BJ (cell line): ENCODE measurements around the gene GIPC3. TPM values are rescaled to one million over a fixed set of nuclear protein-coding genes. Genes with fewer than 3 reads are reported as not detected.

ENCODE experiments used
- CTCF ChIA-PET: fragments of 350-600 bp; formaldehyde crosslinking; extraction: SDS; loops from one replicate; lab custom pipeline; 2021; ENCODE audit warnings: antibody characterized with exemption, inconsistent platforms; lab: Yijun Ruan, JAX
- POLR2A ChIA-PET: fragments of 300-600 bp; sonication (Branson Sonifier 250); formaldehyde crosslinking; extraction: SDS; loops from one replicate; lab custom pipeline; 2021; ENCODE audit warnings: antibody characterized with exemption; lab: Charles Lee
- DNase-seq: peaks from one replicate; pipeline ENCODE4 v3.0.0-alpha.2; 2011; ENCODE audit warnings: low read depth
- H3K27me3 ChIP-seq: 2 replicates; pipeline ENCODE4 v1.6.0; 2011; ENCODE audit warnings: low read length; ENCODE audit not compliant: control insufficient read depth, insufficient read depth
- H3K36me3 ChIP-seq: 2 replicates; pipeline ENCODE4 v1.5.1; 2011; ENCODE audit warnings: low read length; ENCODE audit not compliant: control insufficient read depth, insufficient read depth
- H3K4me3 ChIP-seq: 2 replicates; pipeline ENCODE4 v1.5.1; 2011; ENCODE audit warnings: low read depth, mild to moderate bottlenecking, control low read depth, low read length
- polyA plus RNA-seq: library from polyadenylated mRNA; depleted of rRNA; stranded (reverse); fragments of >200 nt; gene quantifications from 2 replicates; pipeline ENCODE4 v1.2.3, GENCODE V29; 2011; rRNA removed
- small RNA-seq: library from RNA; depleted of rRNA; stranded (forward); fragments of <200 nt; gene quantifications from one replicate; pipeline ENCODE3, GENCODE V24; 2012; ENCODE audit warnings: low replicate concordance, low read depth; ENCODE audit not compliant: insufficient read length
- TF ChIP-seq, protein P1 (sequence below): IDR thresholded peaks from 2 replicates; pipeline ENCODE4 v1.5.1; 2011; ENCODE audit warnings: low read depth, mild to moderate bottlenecking, control low read depth, inconsistent platforms, low read length, moderate library complexity; ENCODE audit not compliant: insufficient read depth

Gene GIPC3
- polyA plus RNA-seq, 1 experiment: 0.63 TPM

DNA sequence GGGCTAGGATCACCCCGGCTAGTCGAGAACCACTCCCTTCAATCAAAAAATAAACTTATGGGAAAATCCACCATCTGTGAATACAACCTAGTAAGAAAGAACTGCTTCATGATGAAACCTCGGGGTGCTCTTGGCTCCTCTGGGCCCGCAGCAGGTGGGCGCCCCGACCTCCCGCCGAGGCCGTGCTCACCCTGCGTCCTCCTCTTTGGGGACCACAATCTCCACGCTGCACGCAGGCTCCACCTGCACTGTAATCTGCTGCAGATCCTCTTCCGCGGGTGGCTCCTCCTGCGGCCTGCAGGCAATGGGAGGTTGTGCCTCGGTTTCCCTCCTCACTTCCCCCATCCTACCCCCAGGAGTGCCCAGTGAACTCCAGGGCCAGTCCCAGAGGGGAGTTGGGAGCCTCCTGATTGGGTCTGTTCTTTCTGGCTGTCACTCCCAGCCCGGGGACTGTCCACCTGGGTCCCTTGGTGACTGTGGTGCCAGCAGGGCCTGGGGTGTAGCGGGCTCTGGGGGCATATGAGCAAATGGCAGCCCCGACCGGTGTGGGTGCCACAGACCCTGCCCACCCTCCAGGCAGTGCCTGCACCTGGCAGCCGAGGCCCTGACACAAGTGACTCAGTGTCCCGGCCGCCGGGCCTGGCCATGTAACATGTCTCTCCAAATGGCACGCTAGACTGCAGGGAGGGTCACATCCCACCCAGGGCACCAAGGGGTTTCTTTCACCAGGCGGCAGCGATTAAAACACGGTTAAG, 56.4 kb downstream of the GIPC3 start:
- H3K27me3 ChIP-seq: no peaks in the 10 kb centered on the region
- TF ChIP-seq, protein P1, sequence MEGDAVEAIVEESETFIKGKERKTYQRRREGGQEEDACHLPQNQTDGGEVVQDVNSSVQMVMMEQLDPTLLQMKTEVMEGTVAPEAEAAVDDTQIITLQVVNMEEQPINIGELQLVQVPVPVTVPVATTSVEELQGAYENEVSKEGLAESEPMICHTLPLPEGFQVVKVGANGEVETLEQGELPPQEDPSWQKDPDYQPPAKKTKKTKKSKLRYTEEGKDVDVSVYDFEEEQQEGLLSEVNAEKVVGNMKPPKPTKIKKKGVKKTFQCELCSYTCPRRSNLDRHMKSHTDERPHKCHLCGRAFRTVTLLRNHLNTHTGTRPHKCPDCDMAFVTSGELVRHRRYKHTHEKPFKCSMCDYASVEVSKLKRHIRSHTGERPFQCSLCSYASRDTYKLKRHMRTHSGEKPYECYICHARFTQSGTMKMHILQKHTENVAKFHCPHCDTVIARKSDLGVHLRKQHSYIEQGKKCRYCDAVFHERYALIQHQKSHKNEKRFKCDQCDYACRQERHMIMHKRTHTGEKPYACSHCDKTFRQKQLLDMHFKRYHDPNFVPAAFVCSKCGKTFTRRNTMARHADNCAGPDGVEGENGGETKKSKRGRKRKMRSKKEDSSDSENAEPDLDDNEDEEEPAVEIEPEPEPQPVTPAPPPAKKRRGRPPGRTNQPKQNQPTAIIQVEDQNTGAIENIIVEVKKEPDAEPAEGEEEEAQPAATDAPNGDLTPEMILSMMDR: no peak
- H3K36me3 ChIP-seq: peaks cover 44% of the 10 kb centered on the region
- ChIA-PET POLR2A (no interaction called here), CTCF (no interaction called here)
- no peak overlapping the region for H3K4me3 ChIP-seq
- no peak for DNase-seq

DNA sequence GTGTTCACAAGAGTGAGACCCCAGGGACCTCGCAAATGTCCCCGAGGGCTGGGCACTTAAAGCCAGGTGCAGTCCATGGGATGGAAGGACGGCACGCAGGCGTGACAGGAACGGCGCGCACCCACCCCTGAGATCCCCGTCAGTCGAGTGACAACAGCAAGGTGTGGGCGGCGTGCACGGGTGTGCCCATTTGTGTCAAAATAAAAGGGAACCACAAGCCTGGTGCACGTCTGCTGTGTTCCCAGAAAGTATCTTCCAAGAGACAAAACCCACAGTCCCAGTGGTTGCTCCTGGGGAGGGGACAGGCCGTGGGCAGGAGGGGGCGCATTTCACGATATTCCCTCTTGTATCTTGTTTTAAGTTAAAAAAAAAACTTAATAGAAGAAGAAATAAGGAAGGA, 57.0 kb downstream of the GIPC3 start:
- CTCF ChIA-PET: no interaction called here

More for the DNA sequence above, 57.0 kb downstream of the GIPC3 start:
- POLR2A ChIA-PET: no interaction called here
- peaks cover 46% of the 10 kb centered on the region for H3K36me3 ChIP-seq
- TF ChIP-seq, protein P1: no peak
- no peak overlapping the region for H3K4me3 ChIP-seq
- DNase-seq: no peak
- no peaks in the 10 kb centered on the region for H3K27me3 ChIP-seq

Small RNA genes lying within 50 kb of the gene (small RNA-seq; reads per million reads assigned to genes)
- gene AC005786.1: not detected

Other genes starting within 250 kb of the GIPC3 start
- 3.7 and 5.0 TPM in 2 replicates for gene NFIC, start 218.9 kb upstream of the GIPC3 start, polyA plus RNA-seq
- gene SMIM24, start 105.0 kb upstream of the GIPC3 start, polyA plus RNA-seq: 0.12 and 0.20 TPM in 2 replicates
- gene SMIM44, start 102.0 kb upstream of the GIPC3 start, polyA plus RNA-seq: not detected in 2 replicates
- 3.9 and 8.3 TPM in 2 replicates for gene DOHH, start 84.8 kb upstream of the GIPC3 start, polyA plus RNA-seq
- 20.4 and 52.3 TPM in 2 replicates for gene FZR1, start 79.2 kb upstream of the GIPC3 start, polyA plus RNA-seq
- gene TEKTIP1, start 46.3 kb upstream of the GIPC3 start, polyA plus RNA-seq: not detected in 2 replicates
- 35.0 and 54.7 TPM in 2 replicates for gene MFSD12, start 27.9 kb upstream of the GIPC3 start, polyA plus RNA-seq
- gene HMG20B, start 12.5 kb upstream of the GIPC3 start, polyA plus RNA-seq: 39.7 and 54.2 TPM in 2 replicates
- 0.54 and 1.2 TPM in 2 replicates for gene TBXA2R, start 21.4 kb downstream of the GIPC3 start, polyA plus RNA-seq
- 9.3 and 13.8 TPM in 2 replicates for gene CACTIN, start 41.3 kb downstream of the GIPC3 start, polyA plus RNA-seq
- 14.2 and 35.3 TPM in 2 replicates for gene PIP5K1C, start 115.0 kb downstream of the GIPC3 start, polyA plus RNA-seq
- gene TJP3, start 122.9 kb downstream of the GIPC3 start, polyA plus RNA-seq: not detected in 2 replicates
- 7.7 and 12.4 TPM in 2 replicates for gene APBA3, start 176.2 kb downstream of the GIPC3 start, polyA plus RNA-seq
- gene MRPL54, start 177.2 kb downstream of the GIPC3 start, polyA plus RNA-seq: 70.1 and 77.7 TPM in 2 replicates
- gene RAX2, start 186.8 kb downstream of the GIPC3 start, polyA plus RNA-seq: not detected in 2 replicates
- gene MATK, start 200.9 kb downstream of the GIPC3 start, polyA plus RNA-seq: not detected in 2 replicates